ENCODE data around the gene CAPN2. TPM values are rescaled to one million over a fixed set of nuclear protein-coding genes. Genes with fewer than 3 reads are reported as not detected.
A peak's percentile ranks its signal among the peaks of the same experiment; 100 is the strongest.

The CAPN2 gene
- total RNA-seq, 2 donors from 2014 or later, result 234 to 289 TPM

GRCh38 chr1:223771469-223771813 is 59.1 kb downstream of the CAPN2 start:
- intact Hi-C loops (cut with DNase I), result no loop called here
- DNase-seq (ENCODE audit: low spot score), result no peak

DNA sequence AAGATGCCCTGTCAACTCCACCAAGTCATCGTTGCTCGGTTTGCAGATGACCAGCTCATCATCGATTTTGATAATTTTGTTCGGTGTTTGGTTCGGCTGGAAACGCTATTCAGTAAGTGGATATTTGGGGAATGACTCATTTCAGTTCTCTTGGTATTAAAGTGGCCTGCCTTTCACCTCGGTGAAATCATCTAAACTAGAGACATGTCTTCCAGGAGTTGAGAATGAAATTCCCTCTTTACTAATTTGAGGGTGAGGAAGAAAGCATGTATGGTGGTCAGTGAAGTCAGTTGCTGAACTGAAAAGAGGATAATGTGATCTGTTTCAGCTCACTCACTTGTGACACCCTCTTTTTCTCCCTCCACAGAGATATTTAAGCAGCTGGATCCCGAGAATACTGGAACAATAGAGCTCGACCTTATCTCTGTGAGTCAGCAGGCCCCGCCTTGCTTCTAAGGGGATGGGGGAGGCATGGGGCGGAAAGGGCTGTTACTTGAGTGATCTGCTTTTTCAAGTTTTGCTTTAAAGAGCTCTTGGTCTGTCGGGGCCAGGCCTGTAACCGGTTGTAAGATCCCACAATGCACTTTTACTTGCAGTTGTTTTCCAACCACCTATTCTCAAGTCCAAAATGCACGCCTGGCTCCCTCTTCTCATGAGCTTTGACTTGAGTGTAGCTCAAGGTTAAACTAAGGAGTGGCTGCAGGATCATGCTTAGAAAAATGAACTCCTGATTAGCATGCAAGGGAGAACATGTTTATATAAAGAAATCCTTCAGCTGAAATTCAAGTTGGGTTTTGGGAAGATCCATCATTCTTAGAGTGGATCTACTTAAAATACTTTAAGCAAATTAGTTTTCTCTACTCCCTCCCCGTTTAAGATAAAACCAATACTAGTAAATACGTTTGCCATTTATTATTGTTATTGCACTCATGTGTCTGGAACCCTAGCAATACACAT is 59.8 kb downstream of the CAPN2 start:
- intact Hi-C loops (cut with DNase I), result no loop called here
- DNase-seq (ENCODE audit: low spot score), result peak; percentile 92

- no peak for DNase-seq (ENCODE audit: low spot score)
- intact Hi-C loops (cut with DNase I), result no loop called here
Observed at GRCh38 chr1:223772771-223773160, 60.4 kb downstream of the CAPN2 start.

- intact Hi-C loops (cut with DNase I), result no loop called here
- no peak for DNase-seq (ENCODE audit: low spot score)
Observed at GRCh38 chr1:223774134-223774814, 61.9 kb downstream of the CAPN2 start.

GRCh38 chr1:223775054-223775453 is 62.7 kb downstream of the CAPN2 start:
- intact Hi-C loops (cut with DNase I), result no loop called here
- DNase-seq (ENCODE audit: low spot score), result no peak

DNA sequence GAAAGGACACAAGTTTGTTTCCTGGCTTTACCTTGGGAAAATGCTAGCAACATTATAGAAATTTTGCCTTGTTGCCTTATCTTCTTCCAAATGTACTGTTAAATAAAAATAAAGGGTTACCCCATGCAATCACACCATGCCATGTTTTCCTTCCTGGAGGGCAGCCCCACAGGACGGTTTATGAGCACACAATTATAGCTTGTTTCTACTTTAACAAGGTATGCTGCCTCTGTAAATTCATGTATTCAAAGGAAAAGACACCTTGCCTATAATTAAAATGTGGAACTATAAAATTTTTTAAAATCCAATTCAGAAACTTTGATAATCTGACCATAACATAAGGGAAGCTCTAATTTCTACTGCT is 63.4 kb downstream of the CAPN2 start:
- intact Hi-C loops (cut with DNase I), result no loop called here

GRCh38 chr1:223776075-223776814 is 63.9 kb downstream of the CAPN2 start:
- peak; percentile 72 for DNase-seq (ENCODE audit: low spot score)
- intact Hi-C loops (cut with DNase I), result no loop called here

More for the DNA sequence above, 63.4 kb downstream of the CAPN2 start:
- no peak for DNase-seq (ENCODE audit: low spot score)

GRCh38 chr1:223776826-223777454 is 64.6 kb downstream of the CAPN2 start:
- no peak for DNase-seq (ENCODE audit: low spot score)
- intact Hi-C loops (cut with DNase I), result no loop called here

GRCh38 chr1:223780318-223780717 is 68.0 kb downstream of the CAPN2 start:
- DNase-seq (ENCODE audit: low spot score), result no peak
- intact Hi-C loops (cut with DNase I), result no loop called here

DNA sequence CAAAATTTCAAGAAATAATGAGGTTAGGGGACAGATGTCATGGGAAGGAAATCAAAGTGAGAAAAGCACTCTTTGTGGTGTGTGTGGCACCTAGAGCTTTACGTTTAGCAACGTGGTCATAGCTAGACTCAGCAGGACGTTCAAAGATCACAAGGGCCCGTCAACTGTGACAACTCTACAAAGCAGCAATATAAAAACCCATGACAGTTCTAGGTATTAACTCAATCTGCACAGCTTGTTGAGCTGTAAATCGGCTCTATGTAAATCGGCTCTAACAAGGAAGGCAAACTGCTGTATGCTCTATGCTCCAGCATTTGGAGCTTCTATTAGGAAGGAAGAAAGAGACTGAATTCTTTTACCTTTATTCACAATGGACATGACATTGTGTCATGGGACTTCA is 68.6 kb downstream of the CAPN2 start:
- intact Hi-C loops (cut with DNase I), result no loop called here
- no peak for DNase-seq (ENCODE audit: low spot score)

DNA sequence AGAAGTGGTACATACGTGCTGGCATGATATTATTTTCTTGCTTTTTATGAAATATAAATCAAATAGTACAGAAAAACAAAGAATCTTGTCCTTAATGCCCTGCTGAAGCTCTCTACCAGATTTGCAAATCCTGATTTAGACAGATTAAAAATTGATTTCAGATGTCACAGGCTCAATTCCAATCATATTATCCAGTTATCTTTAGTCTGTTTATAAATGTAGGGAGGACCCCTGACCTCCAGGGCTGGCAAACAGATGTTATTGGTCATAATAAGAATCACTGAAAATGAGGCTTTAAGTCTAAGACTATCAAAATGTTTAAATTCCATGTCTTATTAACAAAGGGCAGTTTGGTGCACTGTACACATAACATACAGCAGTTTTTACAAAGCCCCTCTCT is 71.3 kb downstream of the CAPN2 start:
- DNase-seq (ENCODE audit: low spot score), result no peak
- intact Hi-C loops (cut with DNase I), result no loop called here

GRCh38 chr1:223784541-223784940 is 72.2 kb downstream of the CAPN2 start:
- no peak for DNase-seq (ENCODE audit: low spot score)
- intact Hi-C loops (cut with DNase I), result no loop called here

- intact Hi-C loops (cut with DNase I), result loop anchor here in 1 of 2 donors (1.0 kb wide), 1 partner anchor 19 kb away; no protein-coding TSS in a partner anchor
- DNase-seq (ENCODE audit: low spot score), result no peak
Observed at GRCh38 chr1:223785808-223786207, 73.5 kb downstream of the CAPN2 start.

DNA sequence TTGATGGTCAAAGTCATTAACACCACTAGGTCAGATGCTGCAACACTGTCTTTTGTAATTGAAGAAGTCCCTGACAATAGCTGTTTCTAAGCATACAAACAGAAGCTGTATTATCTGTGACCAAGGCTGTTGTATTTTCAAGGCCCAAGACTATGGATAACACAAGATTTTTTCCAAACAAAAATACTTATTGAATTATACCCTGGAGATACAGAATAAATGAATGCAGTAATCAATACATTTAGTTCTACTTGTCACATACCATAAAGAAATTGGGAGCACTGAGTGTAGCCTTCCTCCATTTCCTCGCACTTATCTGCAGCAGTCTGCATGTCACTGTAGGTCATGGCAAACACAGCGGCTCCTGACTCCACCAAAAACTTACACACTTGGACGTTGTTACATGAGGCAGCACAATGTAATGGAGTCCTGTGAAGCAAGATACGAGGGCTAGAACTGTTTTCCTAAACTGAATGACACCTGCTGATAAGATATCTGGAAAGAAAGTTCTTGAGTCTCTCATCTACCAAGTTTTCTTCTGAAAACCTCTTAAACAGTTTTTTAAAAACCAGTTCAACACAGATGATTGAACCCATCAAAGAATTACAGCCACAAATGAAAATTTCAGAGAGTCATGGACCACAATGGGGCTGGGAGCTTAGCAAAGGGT is 76.5 kb downstream of the CAPN2 start:
- no peak for DNase-seq (ENCODE audit: low spot score)
- intact Hi-C loops (cut with DNase I), result no loop called here

GRCh38 chr1:223792046-223792445 is 79.7 kb downstream of the CAPN2 start:
- intact Hi-C loops (cut with DNase I), result no loop called here
- DNase-seq (ENCODE audit: low spot score), result no peak

GRCh38 chr1:223793716-223794115 is 81.4 kb downstream of the CAPN2 start:
- intact Hi-C loops (cut with DNase I), result no loop called here
- no peak for DNase-seq (ENCODE audit: low spot score)

- intact Hi-C loops (cut with DNase I), result no loop called here
- DNase-seq (ENCODE audit: low spot score), result no peak
Observed at GRCh38 chr1:223794136-223794880, 82.0 kb downstream of the CAPN2 start.

DNA sequence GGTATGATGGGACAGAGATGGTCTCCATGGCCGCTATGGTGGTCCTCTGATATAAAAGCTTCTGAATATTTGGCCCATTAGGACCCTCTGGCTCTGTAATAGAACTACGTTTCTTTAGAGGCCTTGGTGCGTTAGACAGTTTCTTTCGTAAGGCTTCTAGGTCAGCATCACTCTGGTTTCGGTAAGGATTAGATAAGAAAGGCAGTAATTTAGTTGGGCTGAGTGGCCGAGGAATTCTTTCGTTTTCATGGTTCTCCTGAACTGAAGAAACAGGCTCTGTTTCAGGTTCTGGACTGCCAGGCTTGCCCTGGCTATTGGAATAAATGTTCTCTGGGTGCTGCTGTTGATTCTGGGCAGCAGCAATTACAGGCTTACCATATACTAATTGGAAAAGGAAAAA is 83.9 kb downstream of the CAPN2 start:
- intact Hi-C loops (cut with DNase I), result no loop called here

More for the DNA sequence above, 83.9 kb downstream of the CAPN2 start:
- no peak for DNase-seq (ENCODE audit: low spot score)
